GF-D8 (cell line): ENCODE measurements around the gene TMEM203.

Experiments used
- DNase-seq: peaks from one replicate; lab custom pipeline; 2025; lab: John Stamatoyannopoulos, UW

TMEM203 gene

DNA sequence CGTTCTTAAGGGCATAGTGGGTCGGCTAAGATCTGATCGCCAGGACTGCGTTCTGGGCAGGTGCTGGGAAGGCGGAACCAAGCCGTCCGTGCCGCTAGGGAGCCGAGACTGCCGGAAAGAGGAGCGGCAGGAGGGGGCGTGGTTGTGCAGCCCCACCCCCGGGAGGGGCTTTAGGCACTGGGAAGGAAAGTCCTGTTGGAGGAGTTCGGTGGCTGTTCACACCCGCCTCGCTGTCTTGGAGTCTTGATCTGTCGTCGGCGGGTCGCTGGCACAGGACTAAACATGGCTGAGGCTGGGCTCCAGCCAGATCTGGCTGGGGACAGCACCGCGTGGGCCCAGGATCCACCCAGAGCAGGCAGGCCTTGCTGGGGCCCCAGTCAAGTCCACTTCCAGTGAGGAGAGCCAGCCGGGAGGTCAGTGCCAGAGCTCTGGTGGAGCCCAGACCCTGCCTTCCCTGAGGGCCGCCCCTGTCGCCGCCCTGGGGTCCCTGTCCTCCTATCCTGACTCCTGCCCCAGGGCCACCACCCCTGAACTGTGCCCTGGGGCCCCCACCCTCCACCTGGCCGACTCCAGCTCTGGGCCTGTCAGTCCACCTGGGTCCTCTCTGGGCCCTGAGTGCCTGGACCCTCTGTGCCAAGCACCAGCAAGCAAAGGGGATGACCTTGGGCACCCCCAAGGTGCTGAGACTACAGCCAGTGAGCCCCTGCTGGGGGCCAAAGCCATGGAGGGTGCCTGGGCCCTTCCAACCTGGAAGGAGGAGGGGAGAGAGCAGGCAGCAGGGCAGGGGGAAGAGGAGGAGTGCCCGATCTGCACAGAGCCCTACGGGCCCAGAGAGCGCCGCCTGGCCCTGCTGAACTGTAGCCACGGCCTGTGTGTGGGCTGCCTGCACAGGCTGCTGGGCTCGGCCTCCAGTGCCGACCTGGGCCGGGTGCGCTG, 12.1 kb upstream of the TMEM203 start:
- DNase-seq: no peak

GRCh38 chr9:137216188-137216965, 10.9 kb upstream of the TMEM203 start:
- DNase-seq: no peak

- DNase-seq: no peak
These were observed 9.9 kb upstream of the TMEM203 start for GRCh38 chr9:137215196-137215986.

GRCh38 chr9:137214620-137215019, 9.2 kb upstream of the TMEM203 start:
- DNase-seq: no peak

GRCh38 chr9:137213160-137214060, 8.0 kb upstream of the TMEM203 start:
- no peak for DNase-seq

DNA sequence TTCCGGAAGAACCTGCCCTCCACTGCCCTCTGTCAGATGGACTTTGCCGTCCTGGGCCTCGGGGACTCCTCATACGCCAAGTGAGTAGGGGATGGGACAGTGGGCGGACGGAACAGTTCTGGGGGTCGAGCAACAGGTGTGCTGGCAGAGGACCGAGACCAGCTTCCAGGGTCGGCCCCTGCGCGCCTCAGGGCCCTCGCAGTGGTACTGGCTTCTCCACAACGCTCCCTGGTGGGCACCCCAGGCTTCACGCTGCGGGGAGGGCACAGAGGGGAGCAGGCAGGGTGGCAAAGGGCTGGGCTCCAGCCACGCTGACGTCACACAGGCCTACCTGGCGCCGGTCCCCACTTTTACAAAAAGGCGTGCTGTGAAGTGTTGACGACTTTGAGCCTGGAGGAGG, 7.1 kb upstream of the TMEM203 start:
- no peak for DNase-seq

DNA sequence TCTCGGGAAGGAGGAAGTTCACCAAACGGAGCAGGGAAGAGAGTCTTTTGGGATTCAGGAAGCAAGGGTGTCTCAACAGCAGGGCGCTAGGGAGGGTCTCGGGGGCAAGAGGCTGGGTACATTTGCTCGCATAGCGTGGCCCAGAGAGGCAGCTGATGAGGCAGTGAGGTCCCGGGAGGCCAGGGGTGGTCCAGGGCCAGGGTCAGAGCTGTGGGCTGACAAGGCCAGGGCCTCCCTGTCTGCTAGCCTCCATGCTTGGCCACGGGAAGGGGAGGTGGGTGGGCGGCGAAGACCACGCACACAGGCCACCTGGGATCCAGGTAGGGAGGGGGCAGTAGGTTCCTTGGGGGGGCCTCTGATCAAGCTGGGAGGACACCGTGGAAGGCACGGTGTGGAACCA, 6.1 kb upstream of the TMEM203 start:
- no peak for DNase-seq

GRCh38 chr9:137206602-137207001, 1.2 kb upstream of the TMEM203 start:
- no peak for DNase-seq

- DNase-seq: no peak
These were observed 720 bp downstream of the TMEM203 start for GRCh38 chr9:137204731-137205125.

DNA sequence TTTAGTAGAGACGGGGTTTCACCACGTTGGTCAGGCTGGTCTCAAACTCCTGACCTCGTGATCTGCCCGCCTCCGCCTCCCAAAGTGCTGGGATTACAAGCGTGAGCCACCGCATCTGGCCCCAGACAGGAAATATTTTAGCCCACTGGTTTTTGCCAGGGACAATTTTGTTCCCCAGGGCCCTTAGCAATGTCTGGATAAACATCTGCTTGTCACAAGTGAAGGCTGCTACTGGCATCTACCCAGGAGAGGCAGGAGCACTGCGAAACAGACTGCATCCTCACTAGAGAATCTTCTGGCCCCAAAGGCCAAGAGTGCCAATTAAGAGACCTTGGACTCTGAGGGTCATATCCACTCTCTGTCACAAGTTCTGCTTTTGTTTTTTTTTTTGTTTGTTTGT, 2.5 kb downstream of the TMEM203 start:
- no peak for DNase-seq

- no peak for DNase-seq
These were observed 4.1 kb downstream of the TMEM203 start for GRCh38 chr9:137201205-137201868.

- peak; percentile 97 for DNase-seq
These were observed 4.9 kb downstream of the TMEM203 start, which contains the start of gene TPRN for GRCh38 chr9:137200311-137201204. Gene TPRN, minus strand, starts transcription at chr9:137200741. Its CDS starts 30 bp downstream, at chr9:137200711.

GRCh38 chr9:137199411-137200121, 5.9 kb downstream of the TMEM203 start:
- DNase-seq: no peak

DNA sequence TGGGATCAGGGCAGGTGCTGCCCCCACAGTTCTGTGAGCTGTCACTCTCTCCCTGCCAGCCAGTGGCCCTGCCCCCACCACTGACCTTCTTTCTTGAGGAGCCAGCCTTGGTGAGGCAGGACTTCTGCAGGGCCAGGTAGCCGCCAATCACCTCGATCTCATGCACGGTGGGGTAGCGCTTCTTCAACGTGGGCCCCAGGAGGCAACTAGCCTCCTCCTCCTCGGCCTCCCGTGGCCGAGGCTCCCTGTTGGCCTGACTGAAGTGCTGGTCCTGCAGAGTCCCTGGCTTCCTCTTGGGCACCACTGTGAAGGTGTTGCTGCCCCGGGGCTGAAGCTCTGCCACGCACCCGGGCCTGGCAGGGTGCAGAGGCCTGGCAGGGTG, 6.6 kb downstream of the TMEM203 start:
- no peak for DNase-seq

DNA sequence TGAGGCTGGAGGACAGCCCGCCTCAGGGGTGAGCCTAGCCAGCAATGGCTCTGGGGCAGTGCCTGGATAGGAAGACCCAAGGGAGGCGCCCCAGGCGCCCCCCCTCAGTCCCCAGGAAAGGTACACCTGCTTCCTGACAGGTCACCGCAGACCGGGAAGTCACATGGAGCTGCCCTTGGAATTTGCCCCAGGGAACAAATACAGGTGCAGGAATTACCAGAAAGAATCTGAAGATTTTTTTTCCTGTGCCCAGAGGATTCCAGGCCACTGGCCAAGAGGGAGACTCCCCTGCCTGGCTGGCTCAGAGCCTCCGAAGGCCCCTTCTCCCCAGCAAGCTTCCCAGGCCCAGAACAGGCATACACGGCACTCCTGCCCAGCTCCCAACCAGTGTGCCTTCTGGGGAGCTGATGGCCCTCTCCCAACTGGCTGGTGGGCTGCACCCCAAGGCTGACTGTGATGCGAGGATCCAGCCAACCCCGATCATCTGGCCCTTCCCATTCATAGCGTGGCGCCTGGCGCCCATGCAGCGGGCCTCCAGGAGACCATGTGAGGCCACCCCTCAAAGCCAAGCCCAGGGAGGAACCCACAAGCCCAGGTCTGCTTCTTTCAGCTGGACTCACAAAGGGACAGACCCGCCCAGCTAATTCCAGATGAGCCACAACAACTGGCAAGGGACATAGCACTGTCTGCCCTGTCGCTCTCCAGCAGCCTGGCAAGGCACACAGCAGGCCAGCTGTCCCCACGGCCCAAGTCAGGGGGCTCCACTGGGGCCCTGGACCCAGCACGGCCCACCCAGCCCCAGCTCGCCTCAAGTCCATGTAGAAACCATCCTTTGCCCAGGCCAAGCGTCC, 7.2 kb downstream of the TMEM203 start:
- no peak for DNase-seq

- no peak for DNase-seq
These were observed 9.8 kb downstream of the TMEM203 start for GRCh38 chr9:137195525-137196220.

- DNase-seq: no peak
These were observed 10.5 kb downstream of the TMEM203 start for GRCh38 chr9:137194909-137195308.
